Stomach (tissue), 4 donors: Measurements from ENCODE around the gene DHFR2.

Experiments used
- EP300 ChIP-seq: sonication (generic); formaldehyde crosslinking; IDR thresholded peaks from one replicate; pipeline ENCODE4 v1.6.1; 2017; ENCODE audit warnings: antibody characterized with exemption
- POLR2A ChIP-seq, 4 donors: fragments of 450-650 bp; IDR thresholded peaks; one replicate each; pipeline ENCODE4 v1.6.1; 2016; ENCODE audit warnings: antibody characterized with exemption in 4 of 4, control low read depth in 2 of 4, mild to moderate bottlenecking in 1 of 4, moderate library complexity in 1 of 4
- POLR2AphosphoS5 ChIP-seq, 3 donors: sonication (generic); formaldehyde crosslinking; IDR thresholded peaks; one replicate each; pipeline ENCODE4 v1.6.1; 2016; ENCODE audit warnings: antibody characterized with exemption in 3 of 3
- TF ChIP-seq, protein P1 (sequence below), 7 experiments: fragments of 450-650 bp in 4 of 7; fragments of 200-600 bp in 3 of 7; sonication (generic) in 3 of 7; IDR thresholded peaks; one replicate each; pipeline ENCODE4 v1.5.1; 2016 to 2019; ENCODE audit warnings: antibody characterized with exemption in 7 of 7, control low read depth in 2 of 7, mild to moderate bottlenecking in 1 of 7

DNA sequence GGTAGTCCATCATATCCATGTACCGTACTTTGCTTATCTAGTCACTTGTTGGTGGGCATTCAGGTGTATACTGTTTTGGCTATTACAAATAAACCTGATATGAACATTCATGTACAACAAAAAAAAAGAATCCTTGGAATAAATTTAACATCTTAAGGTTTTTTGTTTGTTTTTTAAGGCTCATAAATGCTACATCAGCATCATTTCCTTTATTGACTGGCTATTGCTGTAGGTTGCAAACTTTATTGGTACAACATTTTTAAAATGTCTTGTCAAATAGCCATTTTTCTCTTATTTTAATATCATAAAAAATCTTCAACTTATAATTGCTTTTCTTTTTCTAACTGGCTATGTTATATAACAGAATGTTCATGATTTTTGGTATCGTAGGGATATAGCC lies 16.2 kb downstream of the DHFR2 start:
- TF ChIP-seq, protein P1, sequence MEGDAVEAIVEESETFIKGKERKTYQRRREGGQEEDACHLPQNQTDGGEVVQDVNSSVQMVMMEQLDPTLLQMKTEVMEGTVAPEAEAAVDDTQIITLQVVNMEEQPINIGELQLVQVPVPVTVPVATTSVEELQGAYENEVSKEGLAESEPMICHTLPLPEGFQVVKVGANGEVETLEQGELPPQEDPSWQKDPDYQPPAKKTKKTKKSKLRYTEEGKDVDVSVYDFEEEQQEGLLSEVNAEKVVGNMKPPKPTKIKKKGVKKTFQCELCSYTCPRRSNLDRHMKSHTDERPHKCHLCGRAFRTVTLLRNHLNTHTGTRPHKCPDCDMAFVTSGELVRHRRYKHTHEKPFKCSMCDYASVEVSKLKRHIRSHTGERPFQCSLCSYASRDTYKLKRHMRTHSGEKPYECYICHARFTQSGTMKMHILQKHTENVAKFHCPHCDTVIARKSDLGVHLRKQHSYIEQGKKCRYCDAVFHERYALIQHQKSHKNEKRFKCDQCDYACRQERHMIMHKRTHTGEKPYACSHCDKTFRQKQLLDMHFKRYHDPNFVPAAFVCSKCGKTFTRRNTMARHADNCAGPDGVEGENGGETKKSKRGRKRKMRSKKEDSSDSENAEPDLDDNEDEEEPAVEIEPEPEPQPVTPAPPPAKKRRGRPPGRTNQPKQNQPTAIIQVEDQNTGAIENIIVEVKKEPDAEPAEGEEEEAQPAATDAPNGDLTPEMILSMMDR (IDR thresholded peaks at IDR 0.05): no peak
- no peak for TF ChIP-seq POLR2A (IDR thresholded peaks at IDR 0.05)
- TF ChIP-seq POLR2AphosphoS5 (IDR thresholded peaks at IDR 0.05): no peak
- TF ChIP-seq EP300: no peak
